ENCODE results near the gene AAMP. TPM values are rescaled to one million over a fixed set of nuclear protein-coding genes. Genes with fewer than 3 reads are reported as not detected.

Gene AAMP
- total RNA-seq, 4 donors from 2014 or later = 87.1 to 134 (median 96.0) TPM

GRCh38 chr2:218263817-218264641 is 5.9 kb downstream of the AAMP start:
- TF ChIP-seq CTCF (IDR thresholded peaks at IDR 0.05 in 4 of 5, conservative IDR thresholded peaks at IDR 0.05 in 1 of 5) (no peak), POLR2A (IDR thresholded peaks at IDR 0.05) (no peak)
- in situ Hi-C loops (cut with MboI; ENCODE audit: low sequenced_read_pairs in 4 of 4) (loop anchor here in 1 of 4 donors (10.0 kb wide), 1 partner anchor 79 kb away; no protein-coding TSS in a partner anchor), intact Hi-C loops (cut with DNase I; ENCODE audit: low total_unique reads) (no loop called here)
- no peaks in the 10 kb centered on the region for H3K27me3 ChIP-seq
- H3K27ac ChIP-seq = no peak overlapping the region
- DNase-seq (peak in 1 of 2 donors; percentile 5), ATAC-seq (no peak)
- H3K9me3 ChIP-seq = no peaks in the 10 kb centered on the region
- H3K36me3 ChIP-seq = peaks cover 0 to 47% of the 10 kb centered on the region in 2 donors
- H3K4me3 ChIP-seq = no peak overlapping the region
- peaks cover 18 to 31% of the 10 kb centered on the region in 2 donors for H3K4me1 ChIP-seq

GRCh38 chr2:218262631-218263586 is 7.0 kb downstream of the AAMP start:
- H3K27ac ChIP-seq = no peak overlapping the region

DNA sequence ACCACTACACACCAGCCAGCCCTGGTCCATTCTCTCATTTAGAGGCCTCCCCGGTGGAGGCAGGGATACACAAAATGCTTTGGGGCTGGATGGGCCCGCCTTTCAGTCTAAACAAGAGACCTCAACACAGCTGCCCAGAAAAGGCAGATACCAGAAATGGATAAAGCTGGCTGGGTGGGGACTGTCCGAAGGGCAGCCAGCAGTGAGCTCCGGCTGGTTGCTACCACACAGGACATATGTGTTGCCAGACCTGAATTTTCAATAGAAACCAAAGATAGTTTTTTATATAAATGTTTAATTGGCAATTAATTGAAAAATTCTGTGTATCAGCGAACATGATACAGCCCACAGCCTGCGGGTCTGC is 7.7 kb downstream of the AAMP start:
- Histone ChIP-seq H3K27ac (no peak overlapping the region), H3K9me3 (no peaks in the 10 kb centered on the region), H3K4me1 (peaks cover 22 to 26% of the 10 kb centered on the region in 2 donors), H3K4me3 (no peak overlapping the region), H3K36me3 (peaks cover 0 to 41% of the 10 kb centered on the region in 2 donors), H3K27me3 (no peaks in the 10 kb centered on the region)
- in situ Hi-C loops (cut with MboI; ENCODE audit: low sequenced_read_pairs in 4 of 4) (loop anchor here in 1 of 4 donors (10.0 kb wide), 1 partner anchor 77 kb away; no protein-coding TSS in a partner anchor), intact Hi-C loops (cut with DNase I; ENCODE audit: low total_unique reads) (no loop called here)
- ATAC-seq (no peak), DNase-seq (no peak)
- TF ChIP-seq CTCF (IDR thresholded peaks at IDR 0.05 in 4 of 5, conservative IDR thresholded peaks at IDR 0.05 in 1 of 5) (no peak), POLR2A (IDR thresholded peaks at IDR 0.05) (no peak)

More at GRCh38 chr2:218262631-218263586, 7.0 kb downstream of the AAMP start:
- peaks cover 0 to 47% of the 10 kb centered on the region in 2 donors for H3K36me3 ChIP-seq
- TF ChIP-seq POLR2A (IDR thresholded peaks at IDR 0.05) (no peak), CTCF (IDR thresholded peaks at IDR 0.05 in 4 of 5, conservative IDR thresholded peaks at IDR 0.05 in 1 of 5) (no peak)
- ATAC-seq = no peak
- no peaks in the 10 kb centered on the region for H3K27me3 ChIP-seq
- no peaks in the 10 kb centered on the region for H3K9me3 ChIP-seq
- in situ Hi-C loops (cut with MboI; ENCODE audit: low sequenced_read_pairs in 4 of 4) (loop anchor here in 1 of 4 donors (10.0 kb wide), 1 partner anchor 78 kb away; no protein-coding TSS in a partner anchor), intact Hi-C loops (cut with DNase I; ENCODE audit: low total_unique reads) (no loop called here)
- H3K4me3 ChIP-seq = no peak overlapping the region
- DNase-seq = peak in 1 of 2 donors; percentile 19
- peaks cover 18 to 29% of the 10 kb centered on the region in 2 donors for H3K4me1 ChIP-seq

GRCh38 chr2:218261423-218262236 is 8.3 kb downstream of the AAMP start:
- peak overlapping the region in 3 of 4 donors; percentile 75 to 83 (median 76) for H3K27ac ChIP-seq
- ATAC-seq = no peak
- TF ChIP-seq CTCF (IDR thresholded peaks at IDR 0.05 in 4 of 5, conservative IDR thresholded peaks at IDR 0.05 in 1 of 5) (no peak), POLR2A (IDR thresholded peaks at IDR 0.05) (no peak)
- H3K4me3 ChIP-seq = no peak overlapping the region
- peaks cover 24 to 25% of the 10 kb centered on the region in 2 donors for H3K4me1 ChIP-seq
- H3K36me3 ChIP-seq = peaks cover 0 to 36% of the 10 kb centered on the region in 2 donors
- no peaks in the 10 kb centered on the region for H3K27me3 ChIP-seq
- intact Hi-C loops (cut with DNase I; ENCODE audit: low total_unique reads) = no loop called here
- DNase-seq = peak in 1 of 2 donors; percentile 10
- no peaks in the 10 kb centered on the region for H3K9me3 ChIP-seq
- in situ Hi-C loops (cut with MboI; ENCODE audit: low sequenced_read_pairs in 4 of 4) = loop anchor here in 1 of 4 donors (10.0 kb wide), 1 partner anchor 77 kb away; no protein-coding TSS in a partner anchor

All from gastrocnemius medialis (tissue), 4 donors.